KOPT-K1 (cell line): Measurements from ENCODE around the gene NPY1R.

Experiments
- H3K27ac ChIP-seq: fragments of 200-600 bp; sonication (generic); 2 replicates; pipeline ENCODE4 v1.5.1; 2016; ENCODE audit warnings: antibody characterized with exemption, mild to moderate bottlenecking, low read depth, low read length; ENCODE audit not compliant: poor library complexity, severe bottlenecking
- H3K36me3 ChIP-seq: fragments of 200-600 bp; sonication (generic); 2 replicates; pipeline ENCODE4 v1.5.1; 2017; ENCODE audit warnings: antibody characterized with exemption, mild to moderate bottlenecking, low read length, moderate library complexity; ENCODE audit not compliant: insufficient read depth
- H3K9me3 ChIP-seq: fragments of 200-600 bp; sonication (generic); 2 replicates; pipeline ENCODE4 v1.5.1; 2017; ENCODE audit warnings: antibody characterized with exemption, low read length, mild to moderate bottlenecking; ENCODE audit not compliant: insufficient read depth, poor library complexity, severe bottlenecking

Gene NPY1R

GRCh38 chr4:163332526-163333406 lies at the start of gene NPY1R:
Gene NPY1R (minus strand): TSS chr4:163332596. CDS start chr4:163326554, 6,042 bp downstream.
- Histone ChIP-seq H3K9me3 (no peaks in the 10 kb centered on the region), H3K36me3 (no peaks in the 10 kb centered on the region), H3K27ac (no peak within 1 kb of the TSS)

- Histone ChIP-seq H3K36me3 (no peaks in the 10 kb centered on the region), H3K27ac (no peak overlapping the region), H3K9me3 (no peaks in the 10 kb centered on the region)
Measured at GRCh38 chr4:163380703-163381102, 48.3 kb upstream of the NPY1R start.

- Histone ChIP-seq H3K36me3 (no peaks in the 10 kb centered on the region), H3K27ac (no peak overlapping the region), H3K9me3 (no peaks in the 10 kb centered on the region)
Measured at GRCh38 chr4:163378661-163379060, 46.3 kb upstream of the NPY1R start.

GRCh38 chr4:163372029-163372428 lies 39.6 kb upstream of the NPY1R start:
- no peaks in the 10 kb centered on the region for H3K36me3 ChIP-seq
- no peaks in the 10 kb centered on the region for H3K9me3 ChIP-seq
- H3K27ac ChIP-seq: no peak overlapping the region

GRCh38 chr4:163367651-163368050 lies 35.3 kb upstream of the NPY1R start:
- no peaks in the 10 kb centered on the region for H3K36me3 ChIP-seq
- H3K27ac ChIP-seq: no peak overlapping the region
- H3K9me3 ChIP-seq: no peaks in the 10 kb centered on the region

- H3K36me3 ChIP-seq: no peaks in the 10 kb centered on the region
- no peak overlapping the region for H3K27ac ChIP-seq
- no peaks in the 10 kb centered on the region for H3K9me3 ChIP-seq
Measured at GRCh38 chr4:163356104-163356503, 23.7 kb upstream of the NPY1R start.

- Histone ChIP-seq H3K9me3 (no peaks in the 10 kb centered on the region), H3K27ac (no peak overlapping the region), H3K36me3 (no peaks in the 10 kb centered on the region)
Measured at GRCh38 chr4:163353054-163353453, 20.7 kb upstream of the NPY1R start.

- no peaks in the 10 kb centered on the region for H3K36me3 ChIP-seq
- no peaks in the 10 kb centered on the region for H3K9me3 ChIP-seq
Measured at GRCh38 chr4:163350672-163351071, 18.3 kb upstream of the NPY1R start.

GRCh38 chr4:163344147-163345125 lies 12.0 kb upstream of the NPY1R start:
- Histone ChIP-seq H3K9me3 (no peaks in the 10 kb centered on the region), H3K27ac (no peak overlapping the region), H3K36me3 (no peaks in the 10 kb centered on the region)

More at GRCh38 chr4:163350672-163351071, 18.3 kb upstream of the NPY1R start:
- H3K27ac ChIP-seq: no peak overlapping the region

GRCh38 chr4:163343604-163344146 lies 11.3 kb upstream of the NPY1R start, which contains the start of gene NPY5R:
Gene NPY5R (plus strand): TSS chr4:163343892. CDS start chr4:163350274, 6,382 bp downstream.
- Histone ChIP-seq H3K9me3 (no peaks in the 10 kb centered on the region), H3K36me3 (no peaks in the 10 kb centered on the region), H3K27ac (no peak within 1 kb of the TSS)

- H3K36me3 ChIP-seq: no peaks in the 10 kb centered on the region
- no peaks in the 10 kb centered on the region for H3K9me3 ChIP-seq
- H3K27ac ChIP-seq: no peak overlapping the region
Measured at GRCh38 chr4:163335384-163335783, 3.0 kb upstream of the NPY1R start.

GRCh38 chr4:163331629-163332376 lies 593 bp downstream of the NPY1R start:
- Histone ChIP-seq H3K36me3 (no peaks in the 10 kb centered on the region), H3K9me3 (no peaks in the 10 kb centered on the region), H3K27ac (no peak overlapping the region)

GRCh38 chr4:163330916-163331628 lies 1.3 kb downstream of the NPY1R start:
- H3K9me3 ChIP-seq: no peaks in the 10 kb centered on the region
- H3K27ac ChIP-seq: no peak overlapping the region
- H3K36me3 ChIP-seq: no peaks in the 10 kb centered on the region

- Histone ChIP-seq H3K9me3 (peaks cover 6% of the 10 kb centered on the region), H3K27ac (no peak overlapping the region), H3K36me3 (no peaks in the 10 kb centered on the region)
Measured at GRCh38 chr4:163317110-163317509, 15.3 kb downstream of the NPY1R start.
